DND-41 (cell line): ENCODE measurements around the gene LRATD1.

ENCODE experiments used
- CTCF ChIP-seq: IDR thresholded peaks from 2 replicates; pipeline ENCODE4 v1.5.1; 2012; ENCODE audit warnings: borderline replicate concordance, low read length, moderate library complexity, mild to moderate bottlenecking; ENCODE audit not compliant: poor library complexity, severe bottlenecking; ENCODE audit errors: extremely low read depth
- EZH2 ChIP-seq: IDR thresholded peaks from 3 replicates; pipeline ENCODE4 v1.6.1; 2012; ENCODE audit warnings: borderline replicate concordance, low read depth, mild to moderate bottlenecking, moderate library complexity, low read length, inconsistent platforms; ENCODE audit not compliant: severe bottlenecking

- TF ChIP-seq CTCF (no peak), EZH2 (no peak)
These were observed 15.2 kb downstream of the LRATD1 start for GRCh38 chr2:14647714-14648113.
